ENCODE data around the gene MINDY4. TPM values are rescaled to one million over a fixed set of nuclear protein-coding genes. Genes with fewer than 3 reads are reported as not detected.

MINDY4 gene
- total and polyA plus RNA-seq, 2 of the 13 experiments (the other 11 are each of a cell fraction or from before 2014, with no cell fraction given): not detected

DNA sequence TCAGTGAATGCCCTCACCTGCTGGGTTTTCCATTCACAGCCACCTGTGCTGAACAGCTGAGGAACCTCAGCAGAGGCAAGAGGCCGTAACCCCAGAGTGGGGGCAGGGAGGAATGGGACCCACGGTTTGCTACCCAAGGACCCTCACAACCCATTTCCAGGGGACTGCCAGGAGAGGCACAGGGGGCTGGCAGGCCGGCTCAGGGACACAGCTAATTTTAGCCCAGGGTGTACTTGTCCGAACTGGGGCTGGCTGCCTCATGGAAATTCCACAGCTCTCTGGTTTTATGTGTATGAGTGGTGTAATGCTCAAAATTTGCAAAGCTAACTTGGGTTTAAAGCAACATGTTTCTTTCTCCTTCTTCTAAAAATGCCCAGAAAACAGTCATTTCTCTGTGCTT is 42.2 kb downstream of the MINDY4 start:
- no peaks in the 10 kb centered on the region for H3K79me2 ChIP-seq (ENCODE audit: insufficient read depth, low read length)
- H3K27ac ChIP-seq (ENCODE audit: extremely low read length, insufficient read depth, low read length): no peak overlapping the region
- ATAC-seq (no peak), DNase-seq (ENCODE audit: low spot score) (no peak), FAIRE-seq (no peak)
- no peaks in the 10 kb centered on the region for H3K4me1 ChIP-seq (ENCODE audit: insufficient read depth, low read length)
- no peak overlapping the region for H3K4me3 ChIP-seq (replicated peaks in 1 of 3; ENCODE audit: insufficient read depth in 1 of 3, low read depth in 2 of 3, low read length in 3 of 3)
- no peak overlapping the region for H3K4me2 ChIP-seq (ENCODE audit: low read depth, low read length)
- ChIA-PET POLR2A (no interaction called here), CTCF (ENCODE audit: low intra/inter-chr PET ratio, low total read pairs) (no interaction called here)
- no peaks in the 10 kb centered on the region; a peak in 1 of 5 replicates for H3K27me3 ChIP-seq (ENCODE audit: control insufficient read depth in 1 of 2, insufficient read depth in 2 of 2, low read length in 2 of 2)
- no peaks in the 10 kb centered on the region for H4K20me1 ChIP-seq (ENCODE audit: insufficient read depth, low read length)
- BruUV-seq (replicated peaks): no TSS peak
- intact Hi-C loops (cut with micrococcal nuclease; ENCODE audit: unreplicated experiment): no loop called here
- no peaks in the 10 kb centered on the region for H3K36me3 ChIP-seq (replicated peaks in 1 of 2; ENCODE audit: control insufficient read depth in 1 of 2, insufficient read depth in 2 of 2, low read length in 2 of 2)
- no peaks in the 10 kb centered on the region for H3K9me3 ChIP-seq (ENCODE audit: low read length)
- no peak overlapping the region for H2AFZ ChIP-seq (ENCODE audit: low read length)
- TF ChIP-seq CBFB (CRISPR knock-in tag; IDR thresholded peaks at IDR 0.05): no peak
- no peak for TF ChIP-seq ZNF746 (CRISPR knock-in tag; IDR thresholded peaks at IDR 0.05)
- no peak for TF ChIP-seq ZNF788 (CRISPR knock-in tag; IDR thresholded peaks at IDR 0.05; ENCODE audit: borderline replicate concordance)
- TF ChIP-seq HOXA5 (CRISPR knock-in tag; IDR thresholded peaks at IDR 0.05): no peak
- TF ChIP-seq NFE2L1 (CRISPR knock-in tag; IDR thresholded peaks at IDR 0.05; ENCODE audit: borderline replicate concordance): no peak
- no peak for TF ChIP-seq REL (CRISPR knock-in tag; conservative IDR thresholded peaks at IDR 0.05)
- no peak for TF ChIP-seq ZFAT (CRISPR knock-in tag; conservative IDR thresholded peaks at IDR 0.05)
- TF ChIP-seq SP2 (CRISPR knock-in tag; IDR thresholded peaks at IDR 0.05): no peak
- TF ChIP-seq HMG20A (CRISPR knock-in tag; IDR thresholded peaks at IDR 0.05; ENCODE audit: borderline replicate concordance): no peak
- TF ChIP-seq SETDB1 (CRISPR knock-in tag; IDR thresholded peaks at IDR 0.05; ENCODE audit: borderline replicate concordance): no peak
- no peak for TF ChIP-seq PHF5A (CRISPR knock-in tag; IDR thresholded peaks at IDR 0.05; ENCODE audit: low read depth, unreplicated experiment)
- TF ChIP-seq, protein P1, sequence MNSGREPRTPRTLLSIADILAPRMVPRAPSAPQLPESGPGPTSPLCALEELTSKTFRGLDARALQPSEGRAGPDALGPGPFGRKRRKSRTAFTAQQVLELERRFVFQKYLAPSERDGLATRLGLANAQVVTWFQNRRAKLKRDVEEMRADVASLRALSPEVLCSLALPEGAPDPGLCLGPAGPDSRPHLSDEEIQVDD (CRISPR knock-in tag; IDR thresholded peaks at IDR 0.05; ENCODE audit: borderline replicate concordance): no peak
- no peak for TF ChIP-seq YEATS4 (CRISPR knock-in tag; IDR thresholded peaks at IDR 0.05; ENCODE audit: borderline replicate concordance)
- no peak for TF ChIP-seq NR2F6 (IDR thresholded peaks at IDR 0.05)
- no peak for TF ChIP-seq NR2F6 (CRISPR knock-in tag; IDR thresholded peaks at IDR 0.05)
- TF ChIP-seq SAP130 (CRISPR knock-in tag; IDR thresholded peaks at IDR 0.05; ENCODE audit: low read depth): no peak
- no peak for TF ChIP-seq ZNF576 (CRISPR knock-in tag; IDR thresholded peaks at IDR 0.05)
- no peak for TF ChIP-seq ZNF567 (CRISPR knock-in tag; IDR thresholded peaks at IDR 0.05; ENCODE audit: borderline replicate concordance)
- no peak for TF ChIP-seq KMT2B (CRISPR knock-in tag; IDR thresholded peaks at IDR 0.05)
- TF ChIP-seq, protein P2, sequence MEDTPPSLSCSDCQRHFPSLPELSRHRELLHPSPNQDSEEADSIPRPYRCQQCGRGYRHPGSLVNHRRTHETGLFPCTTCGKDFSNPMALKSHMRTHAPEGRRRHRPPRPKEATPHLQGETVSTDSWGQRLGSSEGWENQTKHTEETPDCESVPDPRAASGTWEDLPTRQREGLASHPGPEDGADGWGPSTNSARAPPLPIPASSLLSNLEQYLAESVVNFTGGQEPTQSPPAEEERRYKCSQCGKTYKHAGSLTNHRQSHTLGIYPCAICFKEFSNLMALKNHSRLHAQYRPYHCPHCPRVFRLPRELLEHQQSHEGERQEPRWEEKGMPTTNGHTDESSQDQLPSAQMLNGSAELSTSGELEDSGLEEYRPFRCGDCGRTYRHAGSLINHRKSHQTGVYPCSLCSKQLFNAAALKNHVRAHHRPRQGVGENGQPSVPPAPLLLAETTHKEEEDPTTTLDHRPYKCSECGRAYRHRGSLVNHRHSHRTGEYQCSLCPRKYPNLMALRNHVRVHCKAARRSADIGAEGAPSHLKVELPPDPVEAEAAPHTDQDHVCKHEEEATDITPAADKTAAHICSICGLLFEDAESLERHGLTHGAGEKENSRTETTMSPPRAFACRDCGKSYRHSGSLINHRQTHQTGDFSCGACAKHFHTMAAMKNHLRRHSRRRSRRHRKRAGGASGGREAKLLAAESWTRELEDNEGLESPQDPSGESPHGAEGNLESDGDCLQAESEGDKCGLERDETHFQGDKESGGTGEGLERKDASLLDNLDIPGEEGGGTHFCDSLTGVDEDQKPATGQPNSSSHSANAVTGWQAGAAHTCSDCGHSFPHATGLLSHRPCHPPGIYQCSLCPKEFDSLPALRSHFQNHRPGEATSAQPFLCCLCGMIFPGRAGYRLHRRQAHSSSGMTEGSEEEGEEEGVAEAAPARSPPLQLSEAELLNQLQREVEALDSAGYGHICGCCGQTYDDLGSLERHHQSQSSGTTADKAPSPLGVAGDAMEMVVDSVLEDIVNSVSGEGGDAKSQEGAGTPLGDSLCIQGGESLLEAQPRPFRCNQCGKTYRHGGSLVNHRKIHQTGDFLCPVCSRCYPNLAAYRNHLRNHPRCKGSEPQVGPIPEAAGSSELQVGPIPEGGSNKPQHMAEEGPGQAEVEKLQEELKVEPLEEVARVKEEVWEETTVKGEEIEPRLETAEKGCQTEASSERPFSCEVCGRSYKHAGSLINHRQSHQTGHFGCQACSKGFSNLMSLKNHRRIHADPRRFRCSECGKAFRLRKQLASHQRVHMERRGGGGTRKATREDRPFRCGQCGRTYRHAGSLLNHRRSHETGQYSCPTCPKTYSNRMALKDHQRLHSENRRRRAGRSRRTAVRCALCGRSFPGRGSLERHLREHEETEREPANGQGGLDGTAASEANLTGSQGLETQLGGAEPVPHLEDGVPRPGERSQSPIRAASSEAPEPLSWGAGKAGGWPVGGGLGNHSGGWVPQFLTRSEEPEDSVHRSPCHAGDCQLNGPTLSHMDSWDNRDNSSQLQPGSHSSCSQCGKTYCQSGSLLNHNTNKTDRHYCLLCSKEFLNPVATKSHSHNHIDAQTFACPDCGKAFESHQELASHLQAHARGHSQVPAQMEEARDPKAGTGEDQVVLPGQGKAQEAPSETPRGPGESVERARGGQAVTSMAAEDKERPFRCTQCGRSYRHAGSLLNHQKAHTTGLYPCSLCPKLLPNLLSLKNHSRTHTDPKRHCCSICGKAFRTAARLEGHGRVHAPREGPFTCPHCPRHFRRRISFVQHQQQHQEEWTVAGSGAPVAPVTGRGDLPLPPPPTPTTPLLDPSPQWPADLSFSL (CRISPR knock-in tag; IDR thresholded peaks at IDR 0.05): no peak
- H3K9ac ChIP-seq (ENCODE audit: insufficient read depth, low read depth, low read length): no peak overlapping the region
- in situ Hi-C loops (cut with HindIII; ENCODE audit: extremely low pct_ligation_motif_present, low pct_unique_long_range_greater_than_20kb): no loop called here
- 0% methylated on average over 2 of the region's 4 CpGs for WGBS (ENCODE audit: low lambda C conversion rate)

All from HepG2 (cell line).